SJSA1 (cell line): Measurements from ENCODE around the gene LIMS1. TPM values are rescaled to one million over a fixed set of nuclear protein-coding genes. Genes with fewer than 3 reads are reported as not detected.
A peak's percentile ranks its signal among the peaks of the same experiment; 100 is the strongest.
"Not testable (repeated sequence)": the region's sequence is repeated elsewhere in the genome, so short reads cannot be mapped to it uniquely, and the experiment has no call there.

ENCODE experiments used
- DNase-seq, 2 experiments: peaks; one replicate each; pipeline ENCODE4 v3.0.0-alpha.2; 2015 to 2020; ENCODE audit warnings: low spot score in 2 of 2, low read depth in 1 of 2
- H3K27ac ChIP-seq: fragments of 250-450 bp; sonication (Bioruptor Pico); 2 replicates; pipeline ENCODE4 v1.5.1; 2020; ENCODE audit warnings: mild to moderate bottlenecking, moderate library complexity
- H3K27me3 ChIP-seq: fragments of 250-450 bp; sonication (Bioruptor Pico); replicated peaks from 2 replicates; pipeline ENCODE4 v1.5.1; 2020; ENCODE audit warnings: mild to moderate bottlenecking, moderate library complexity
- H3K36me3 ChIP-seq: fragments of 250-450 bp; sonication (Bioruptor Pico); 2 replicates; pipeline ENCODE4 v1.5.1; 2020; ENCODE audit warnings: mild to moderate bottlenecking
- H3K4me1 ChIP-seq: fragments of 250-450 bp; sonication (Bioruptor Pico); replicated peaks from 2 replicates; pipeline ENCODE4 v1.6.1; 2021; ENCODE audit warnings: mild to moderate bottlenecking
- H3K4me3 ChIP-seq: fragments of 250-450 bp; sonication (Bioruptor Pico); 2 replicates; pipeline ENCODE4 v1.5.1; 2020; ENCODE audit warnings: mild to moderate bottlenecking
- H3K9me3 ChIP-seq: fragments of 250-450 bp; sonication (Bioruptor Pico); replicated peaks from 2 replicates; pipeline ENCODE4 v1.5.1; 2020; ENCODE audit warnings: mild to moderate bottlenecking
- total RNA-seq: library from RNA; depleted of rRNA; stranded (reverse); fragments of >200 nt; shearing (Covaris generic); gene quantifications from 2 replicates; pipeline ENCODE4 v1.2.3, GENCODE V29; 2014

LIMS1 gene
- total RNA-seq, 1 experiment from 2014 or later, result 169 TPM

GRCh38 chr2:108650465-108650864 lies 116.2 kb downstream of the LIMS1 start:
- DNase-seq, H3K27me3 ChIP-seq, H3K27ac ChIP-seq, H3K9me3 ChIP-seq, H3K36me3 ChIP-seq, H3K4me3 ChIP-seq: not testable (repeated sequence)
- H3K4me1 ChIP-seq, result peaks cover 13% of the 10 kb centered on the region

GRCh38 chr2:108651468-108651867 lies 117.2 kb downstream of the LIMS1 start:
- not testable (repeated sequence) for H3K27me3 ChIP-seq, H3K4me3 ChIP-seq, H3K36me3 ChIP-seq, H3K9me3 ChIP-seq, DNase-seq, H3K27ac ChIP-seq
- peaks cover 13% of the 10 kb centered on the region for H3K4me1 ChIP-seq

DNA sequence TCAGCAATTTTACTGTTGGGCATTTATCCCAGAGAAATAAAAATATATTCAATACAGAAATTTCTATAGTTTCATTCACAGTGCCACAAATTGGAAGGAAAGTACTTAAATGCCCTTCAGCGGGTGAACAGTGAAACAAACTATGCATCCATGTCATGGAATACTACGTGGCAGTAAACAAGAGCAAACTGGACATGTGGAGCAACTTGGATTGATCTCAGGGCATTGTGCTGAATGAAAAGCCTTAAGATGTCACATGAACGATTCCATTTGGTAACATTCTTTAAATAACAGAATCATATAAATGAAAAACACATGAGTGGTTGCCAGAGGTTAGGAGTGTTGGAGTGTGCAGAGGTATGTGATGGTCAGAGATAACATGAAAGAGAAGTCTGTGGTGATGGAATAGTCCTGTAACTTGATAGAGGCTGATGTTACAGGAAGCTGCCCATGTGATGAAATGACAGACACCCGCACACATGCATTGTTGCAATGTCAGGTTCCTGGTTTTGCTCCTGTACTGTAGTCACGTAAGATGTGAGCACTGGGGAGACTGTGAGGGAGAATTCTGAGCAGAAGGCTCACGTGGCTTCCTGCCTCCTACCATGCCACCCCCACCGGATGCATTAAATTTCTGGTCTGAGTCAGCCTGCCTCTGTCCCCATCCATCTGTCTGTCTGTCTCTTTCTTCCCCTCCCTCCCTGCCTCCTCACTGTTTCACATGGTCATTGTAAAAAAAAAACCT lies 118.1 kb downstream of the LIMS1 start:
- Histone ChIP-seq H3K27ac (peak overlapping the region; percentile 82), H3K4me1 (peaks cover 13% of the 10 kb centered on the region)
- H3K9me3 ChIP-seq, H3K27me3 ChIP-seq, H3K4me3 ChIP-seq, H3K36me3 ChIP-seq: not testable (repeated sequence)
- DNase-seq, result peak; percentile 72 to 74

GRCh38 chr2:108653425-108653824 lies 119.2 kb downstream of the LIMS1 start:
- H3K9me3 ChIP-seq, H3K27ac ChIP-seq, H3K27me3 ChIP-seq, H3K36me3 ChIP-seq, H3K4me3 ChIP-seq: not testable (repeated sequence)
- H3K4me1 ChIP-seq, result peaks cover 12% of the 10 kb centered on the region
- peak in 1 of 2 experiments; percentile 18 for DNase-seq

- not testable (repeated sequence) for H3K4me1 ChIP-seq, H3K9me3 ChIP-seq, H3K27me3 ChIP-seq, H3K36me3 ChIP-seq, H3K4me3 ChIP-seq
- peak in 1 of 2 experiments; percentile 60 for DNase-seq
- H3K27ac ChIP-seq, result peak overlapping the region; percentile 90
Measured at GRCh38 chr2:108653849-108654248, 119.6 kb downstream of the LIMS1 start.

DNA sequence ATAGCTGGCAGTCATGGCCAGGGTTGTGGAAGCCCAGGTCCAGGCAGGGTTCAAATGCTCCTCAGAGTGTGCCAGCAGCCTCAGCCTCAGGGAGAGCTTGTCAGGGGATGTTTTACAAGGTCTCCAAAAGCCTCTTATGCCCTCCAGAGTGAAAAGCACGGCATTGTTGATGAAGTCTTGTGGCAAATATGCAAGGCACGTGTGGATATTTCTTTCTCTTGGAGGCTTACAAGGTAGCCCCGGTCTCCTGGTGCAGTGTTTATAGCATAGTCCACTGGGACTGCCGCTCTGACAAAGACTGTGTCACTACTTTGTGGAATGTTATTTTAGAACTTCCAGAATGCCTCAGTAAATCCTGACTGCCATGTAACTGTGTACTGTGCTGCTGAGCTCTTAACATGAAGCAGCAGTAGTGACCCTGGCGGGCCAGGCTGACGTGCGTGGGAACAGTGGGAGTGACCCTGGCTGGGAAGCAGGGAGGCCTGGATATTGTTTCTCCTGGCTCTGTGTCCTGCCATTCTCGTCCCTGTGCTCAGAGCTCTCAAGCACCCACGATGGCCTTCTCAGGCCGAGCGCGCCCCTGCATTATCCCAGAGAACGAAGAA lies 120.4 kb downstream of the LIMS1 start:
- H3K9me3 ChIP-seq, H3K4me3 ChIP-seq, H3K4me1 ChIP-seq, H3K36me3 ChIP-seq, H3K27me3 ChIP-seq: not testable (repeated sequence)
- DNase-seq, result peak; percentile 71 to 83
- peak overlapping the region; percentile 79 for H3K27ac ChIP-seq

DNA sequence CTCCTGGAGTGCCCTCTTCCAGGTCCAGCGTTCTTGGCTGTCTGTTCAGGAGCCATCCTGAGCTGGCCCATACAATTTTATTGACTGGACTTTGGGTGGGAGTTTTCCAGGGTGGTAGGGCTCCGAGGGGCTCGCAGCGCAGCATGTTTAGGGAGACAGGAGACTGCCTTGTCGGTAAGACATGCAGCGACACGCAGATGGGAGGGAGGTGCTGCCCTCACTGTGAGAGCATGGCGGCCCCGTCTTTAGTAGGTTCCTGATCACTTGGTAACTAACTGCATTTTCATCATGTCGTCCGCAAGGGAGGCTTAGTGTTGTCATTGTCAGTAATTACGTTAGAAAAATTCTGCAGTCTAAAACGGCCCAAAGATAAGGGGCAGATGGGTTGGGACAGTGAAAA lies 121.0 kb downstream of the LIMS1 start:
- H3K27ac ChIP-seq, DNase-seq, H3K4me3 ChIP-seq, H3K27me3 ChIP-seq, H3K4me1 ChIP-seq, H3K9me3 ChIP-seq, H3K36me3 ChIP-seq: not testable (repeated sequence)

DNA sequence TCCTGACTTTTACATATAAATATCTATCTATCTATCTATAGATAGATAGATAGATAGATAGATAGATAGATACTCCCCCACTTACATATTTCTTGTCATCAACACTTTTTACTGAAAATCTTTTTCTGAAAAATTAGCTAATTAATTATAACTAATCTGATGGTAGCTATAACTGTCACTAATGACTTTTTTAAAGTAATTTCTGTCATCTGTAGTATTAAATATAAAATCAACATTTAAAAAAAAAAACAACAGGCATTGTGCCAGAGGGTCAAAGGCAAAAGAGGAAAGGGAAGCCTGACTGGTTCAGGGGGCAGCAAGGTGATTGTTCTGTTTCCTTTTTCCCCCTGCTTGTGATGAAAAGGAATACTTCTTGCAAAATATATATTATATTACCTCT lies 122.0 kb downstream of the LIMS1 start:
- not testable (repeated sequence) for H3K4me1 ChIP-seq, H3K27ac ChIP-seq, H3K27me3 ChIP-seq, DNase-seq, H3K4me3 ChIP-seq, H3K9me3 ChIP-seq, H3K36me3 ChIP-seq

- not testable (repeated sequence) for H3K27me3 ChIP-seq, DNase-seq, H3K36me3 ChIP-seq, H3K27ac ChIP-seq, H3K9me3 ChIP-seq, H3K4me3 ChIP-seq, H3K4me1 ChIP-seq
Measured at GRCh38 chr2:108657517-108657916, 123.2 kb downstream of the LIMS1 start.

DNA sequence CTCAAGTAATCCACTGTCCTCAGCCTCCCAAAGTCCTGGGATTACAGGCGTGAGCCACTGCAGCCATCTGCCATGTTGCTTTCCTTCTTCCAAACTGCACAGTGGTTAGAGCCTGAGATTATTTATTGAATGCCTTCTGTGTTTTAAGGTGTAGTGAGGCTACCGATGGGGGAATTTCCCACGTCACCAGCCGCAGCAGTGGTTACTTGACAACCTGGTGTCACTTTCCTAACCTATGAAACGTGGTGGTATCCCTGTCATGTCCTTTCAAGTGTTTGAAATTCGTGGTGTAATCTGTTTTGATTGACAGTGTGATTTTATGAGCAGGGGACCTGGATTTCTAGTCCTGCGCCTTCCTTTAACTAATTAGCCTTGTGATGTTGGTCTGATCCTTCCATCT lies 124.3 kb downstream of the LIMS1 start:
- H3K9me3 ChIP-seq, H3K27ac ChIP-seq, H3K4me1 ChIP-seq, H3K27me3 ChIP-seq, H3K36me3 ChIP-seq, H3K4me3 ChIP-seq, DNase-seq: not testable (repeated sequence)

DNA sequence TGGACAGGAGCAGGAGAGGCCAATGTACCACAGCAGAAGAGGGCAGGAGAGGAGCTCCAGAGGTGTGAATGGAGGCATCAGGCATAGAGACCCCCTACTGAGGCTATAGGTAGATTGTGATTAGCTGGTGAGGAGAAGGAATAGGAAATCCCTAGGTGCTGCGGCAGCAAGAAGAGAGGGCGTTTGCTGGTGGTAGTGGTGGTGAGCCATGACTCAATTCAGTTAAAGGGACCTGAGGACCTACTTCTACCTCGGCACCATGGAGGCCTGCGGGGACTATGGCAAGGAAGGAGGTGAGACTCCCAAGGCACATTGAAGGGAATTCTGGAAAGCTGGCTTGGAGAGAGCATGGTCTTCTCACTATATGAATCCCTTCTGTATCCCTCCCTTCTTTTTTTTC lies 127.2 kb downstream of the LIMS1 start:
- not testable (repeated sequence) for H3K27me3 ChIP-seq, H3K27ac ChIP-seq, H3K9me3 ChIP-seq, H3K36me3 ChIP-seq, DNase-seq, H3K4me3 ChIP-seq, H3K4me1 ChIP-seq

- peak; percentile 69 to 83 for DNase-seq
- not testable (repeated sequence) for H3K9me3 ChIP-seq, H3K36me3 ChIP-seq, H3K4me1 ChIP-seq, H3K4me3 ChIP-seq, H3K27me3 ChIP-seq
- H3K27ac ChIP-seq, result 0 out of 2 replicates have a peak overlapping the region, but pooled peaks have one; percentile 13
Measured at GRCh38 chr2:108662207-108662612, 127.9 kb downstream of the LIMS1 start.

DNA sequence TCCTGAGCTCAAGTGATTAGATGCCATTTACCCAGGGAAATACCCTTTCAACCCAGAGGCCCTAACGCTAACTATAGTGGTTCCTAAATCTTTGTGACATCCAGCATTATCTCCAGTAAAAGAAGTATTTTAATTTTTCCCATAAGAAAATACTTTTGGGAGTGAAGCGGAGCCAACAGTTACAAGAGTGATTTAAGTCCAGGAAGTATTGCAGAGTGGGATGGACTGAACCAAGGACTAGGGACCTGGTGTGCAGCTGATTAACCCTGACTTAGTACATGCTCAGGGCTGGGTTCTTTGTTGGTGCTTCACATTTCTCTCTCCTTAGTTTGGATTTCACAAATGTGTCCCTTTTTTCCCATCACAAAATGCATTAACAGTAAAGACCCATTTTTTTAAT lies 129.1 kb downstream of the LIMS1 start:
- H3K27me3 ChIP-seq, H3K9me3 ChIP-seq, H3K4me1 ChIP-seq, H3K27ac ChIP-seq, DNase-seq, H3K36me3 ChIP-seq, H3K4me3 ChIP-seq: not testable (repeated sequence)

GRCh38 chr2:108664089-108664488 lies 129.8 kb downstream of the LIMS1 start:
- H3K4me1 ChIP-seq, H3K27ac ChIP-seq, DNase-seq, H3K4me3 ChIP-seq, H3K27me3 ChIP-seq, H3K9me3 ChIP-seq, H3K36me3 ChIP-seq: not testable (repeated sequence)

GRCh38 chr2:108664979-108665378 lies 130.7 kb downstream of the LIMS1 start:
- not testable (repeated sequence) for H3K27me3 ChIP-seq, H3K4me3 ChIP-seq, H3K4me1 ChIP-seq, H3K36me3 ChIP-seq, DNase-seq, H3K9me3 ChIP-seq, H3K27ac ChIP-seq
